HG02588 (cell line): ENCODE data around the gene RNASET2.

Source experiments
- ATAC-seq: cut with Tn5 transposase; IDR thresholded peaks from one replicate; pipeline ENCODE4 v1.9.1; 2021; ENCODE audit warnings: mild to moderate bottlenecking, moderate library complexity; ENCODE audit not compliant: unreplicated experiment

RNASET2 gene, protein sequence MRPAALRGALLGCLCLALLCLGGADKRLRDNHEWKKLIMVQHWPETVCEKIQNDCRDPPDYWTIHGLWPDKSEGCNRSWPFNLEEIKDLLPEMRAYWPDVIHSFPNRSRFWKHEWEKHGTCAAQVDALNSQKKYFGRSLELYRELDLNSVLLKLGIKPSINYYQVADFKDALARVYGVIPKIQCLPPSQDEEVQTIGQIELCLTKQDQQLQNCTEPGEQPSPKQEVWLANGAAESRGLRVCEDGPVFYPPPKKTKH

GRCh38 chr6:166956444-166957086 lies at the start of gene RNASET2:
RNASET2 (minus strand) TSS chr6:166956550; CDS start chr6:166956182, 368 bp downstream.
- peak; percentile 56 for ATAC-seq

DNA sequence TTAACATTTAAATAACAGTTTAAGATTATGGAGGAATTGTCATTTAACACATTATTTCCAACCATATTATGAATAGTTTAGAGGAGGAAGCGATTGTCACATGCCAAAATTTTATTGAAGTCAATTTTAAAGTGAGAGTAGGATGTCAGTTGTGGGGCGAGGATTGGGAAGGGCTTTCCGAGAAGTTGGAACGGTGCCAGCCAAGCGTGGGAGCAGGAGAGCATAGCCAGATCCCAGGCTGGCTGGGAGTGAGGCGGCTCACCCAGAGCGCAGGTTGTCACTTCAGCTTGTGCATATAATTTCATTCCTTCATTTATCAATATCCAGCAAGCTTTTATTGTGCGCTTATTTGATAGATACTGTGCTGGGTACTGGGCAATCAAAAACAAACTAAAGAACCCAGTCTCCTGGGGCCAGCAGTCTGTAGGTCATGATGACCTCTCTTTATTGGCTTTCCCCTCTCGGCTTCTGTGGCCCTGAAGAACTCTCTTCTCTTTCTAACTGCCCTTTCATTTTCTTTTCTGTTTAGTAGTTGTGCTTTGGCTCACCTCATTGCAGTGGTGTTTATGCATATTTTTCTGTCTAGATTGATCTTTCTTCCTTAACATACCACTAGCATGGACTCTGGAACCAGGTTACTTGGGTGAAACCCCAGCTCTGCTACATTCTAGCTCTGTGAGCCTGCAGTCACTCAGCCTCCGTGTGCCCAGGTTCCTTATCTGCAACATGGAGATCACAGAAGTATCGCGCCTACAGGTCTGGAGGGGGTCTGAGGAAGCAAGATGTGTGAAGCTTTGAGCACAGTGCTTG lies 49.2 kb upstream of the RNASET2 start:
- ATAC-seq: no peak

- ATAC-seq: no peak
These were observed 44.4 kb upstream of the RNASET2 start for GRCh38 chr6:167000759-167001158.

GRCh38 chr6:166999884-167000253 lies 43.5 kb upstream of the RNASET2 start:
- ATAC-seq: no peak

DNA sequence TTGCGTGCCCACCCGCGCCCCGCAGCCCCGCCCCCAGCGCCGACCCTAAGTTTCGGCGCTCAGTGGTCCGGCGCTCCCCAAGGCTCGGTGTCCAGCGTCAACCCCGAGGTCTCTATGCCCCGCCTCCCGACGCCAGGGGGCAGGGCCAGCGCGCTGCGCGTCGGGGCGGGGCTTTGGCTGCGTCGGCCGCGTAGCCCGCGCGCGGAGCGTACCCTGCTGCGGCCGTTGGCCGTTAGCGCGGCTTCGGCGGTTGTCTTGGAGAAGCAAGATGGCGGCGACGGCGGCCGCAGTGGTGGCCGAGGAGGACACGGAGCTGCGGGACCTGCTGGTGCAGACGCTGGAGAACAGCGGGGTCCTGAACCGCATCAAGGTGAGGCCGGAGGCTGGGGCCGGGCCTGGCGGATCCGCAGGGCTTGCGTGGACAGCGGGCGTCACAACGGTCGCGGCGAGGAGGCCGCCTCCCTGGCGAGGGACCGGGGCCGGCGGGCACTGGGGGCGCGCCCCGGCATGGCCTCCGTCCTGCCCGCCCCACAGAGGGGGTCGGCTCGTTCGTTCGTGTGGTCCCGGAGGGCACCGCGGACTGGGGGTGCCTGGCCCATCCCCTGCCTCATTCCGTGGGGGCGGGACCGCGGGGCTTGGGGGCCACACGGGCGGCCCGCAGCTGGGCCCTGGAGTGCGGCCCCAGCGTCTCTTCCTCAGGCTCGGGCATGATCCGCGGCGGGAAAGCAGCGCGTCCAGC lies 43.0 kb upstream of the RNASET2 start, which contains the start of gene CEP43:
Gene CEP43 (plus strand): TSS at position 253 of the 739 bp plus-strand sequence. CDS start 16 bp downstream, at position 269.
- peak; percentile 90 for ATAC-seq

GRCh38 chr6:166998256-166999144 lies 42.1 kb upstream of the RNASET2 start:
- ATAC-seq: peak; percentile 3

DNA sequence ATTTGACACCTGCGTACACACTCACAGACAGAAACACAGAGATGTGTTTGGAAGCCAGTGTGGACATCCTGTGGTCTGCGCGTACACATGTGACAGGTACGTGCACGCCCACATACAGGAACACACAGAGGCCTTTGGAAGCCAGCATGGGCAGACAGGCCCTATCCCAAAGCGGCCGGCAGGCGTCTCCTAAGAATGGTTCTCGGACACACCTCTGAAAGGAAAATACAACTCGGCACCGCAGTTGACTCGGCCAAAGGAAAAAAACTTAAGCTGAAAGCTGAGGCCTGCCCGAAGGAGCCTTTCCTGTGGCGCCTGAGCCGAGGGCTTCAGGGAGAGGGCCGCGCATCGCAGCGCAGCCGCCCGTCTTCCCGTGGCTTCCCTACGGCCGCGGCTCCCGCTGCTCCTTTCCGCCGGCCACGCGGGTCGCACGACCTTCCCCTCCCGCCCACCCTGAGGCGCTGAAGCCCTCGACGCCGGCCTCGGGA lies 41.5 kb upstream of the RNASET2 start:
- no peak for ATAC-seq

GRCh38 chr6:166997348-166997747 lies 41.0 kb upstream of the RNASET2 start:
- ATAC-seq: no peak

- no peak for ATAC-seq
These were observed 40.1 kb upstream of the RNASET2 start for GRCh38 chr6:166996406-166996805.

- peak; percentile 71 for ATAC-seq
These were observed 33.2 kb upstream of the RNASET2 start for GRCh38 chr6:166989427-166990032.

DNA sequence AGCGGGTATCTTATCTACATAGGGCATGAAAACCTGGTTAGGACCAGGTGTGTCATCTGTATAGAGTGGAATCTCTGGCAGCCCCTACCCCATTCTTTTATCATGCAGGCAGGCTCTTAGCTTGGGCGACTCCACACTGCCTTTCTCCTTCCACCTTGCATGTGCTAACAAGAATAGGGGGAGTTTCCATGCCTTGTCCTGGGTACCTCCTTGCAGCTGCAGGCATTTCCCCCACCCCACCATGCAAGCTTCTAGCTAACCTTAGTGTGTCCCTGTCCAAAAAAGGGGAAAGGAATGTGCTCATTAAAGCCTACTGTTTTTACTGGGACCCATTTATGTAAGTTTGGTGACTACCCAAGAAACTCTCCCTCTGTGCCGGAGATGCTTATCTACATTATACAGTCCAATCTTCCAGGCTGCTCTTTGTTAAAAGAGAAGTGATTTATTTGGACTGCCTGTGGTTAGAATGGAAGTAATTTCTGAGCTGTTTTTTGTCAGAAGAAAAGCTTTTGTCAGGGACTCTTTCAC lies 32.4 kb upstream of the RNASET2 start:
- ATAC-seq: no peak

- ATAC-seq: no peak
These were observed 31.6 kb upstream of the RNASET2 start for GRCh38 chr6:166987930-166988329.

DNA sequence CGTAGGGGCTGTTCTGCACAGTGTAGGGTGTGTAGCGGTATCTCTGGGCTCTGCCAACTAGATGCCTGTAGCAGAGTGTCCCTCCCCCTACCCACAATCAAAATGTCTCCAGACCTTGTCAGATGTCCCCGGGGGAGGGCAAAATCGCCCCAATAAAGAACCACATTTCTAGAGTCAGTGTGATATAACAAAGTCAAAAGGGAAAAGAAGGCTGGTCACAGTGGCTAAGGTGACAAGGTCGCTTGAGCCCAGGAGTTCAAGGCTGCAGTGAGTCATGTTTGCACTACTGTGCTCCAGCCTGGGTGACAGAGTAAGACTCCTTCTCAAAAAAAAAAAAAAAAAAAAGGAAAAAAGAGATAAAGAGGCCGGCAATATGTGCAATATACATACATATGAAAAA lies 31.1 kb upstream of the RNASET2 start:
- ATAC-seq: no peak

GRCh38 chr6:166980738-166981137 lies 24.4 kb upstream of the RNASET2 start:
- ATAC-seq: no peak

GRCh38 chr6:166977621-166978525 lies 21.5 kb upstream of the RNASET2 start:
- ATAC-seq: no peak

GRCh38 chr6:166976636-166977035 lies 20.3 kb upstream of the RNASET2 start:
- ATAC-seq: no peak

- no peak for ATAC-seq
These were observed 15.8 kb upstream of the RNASET2 start for GRCh38 chr6:166972101-166972500.

- no peak for ATAC-seq
These were observed 14.9 kb upstream of the RNASET2 start for GRCh38 chr6:166971271-166971670.
